ENCODE data around the gene USH1C.

USH1C gene

GRCh38 chr11:17519061-17519885, 24.9 kb downstream of the USH1C start:
- FAIRE-seq, result no peak
- DNase-seq (ENCODE audit: insufficient read length), result no peak

GRCh38 chr11:17518366-17518765, 25.9 kb downstream of the USH1C start:
- FAIRE-seq (no peak), DNase-seq (ENCODE audit: insufficient read length) (no peak)
- TF ChIP-seq POLR2AphosphoS5 (IDR thresholded peaks at IDR 0.05; ENCODE audit: low read depth, low read length), result no peak
- TF ChIP-seq POLR2A (IDR thresholded peaks at IDR 0.05; ENCODE audit: low read depth, low read length), result no peak
- TF ChIP-seq TAF1 (IDR thresholded peaks at IDR 0.05; ENCODE audit: borderline replicate concordance, low read depth, low read length), result no peak

More at GRCh38 chr11:17519061-17519885, 24.9 kb downstream of the USH1C start:
- TF ChIP-seq TAF1 (IDR thresholded peaks at IDR 0.05; ENCODE audit: borderline replicate concordance, low read depth, low read length), result no peak
- TF ChIP-seq POLR2AphosphoS5 (IDR thresholded peaks at IDR 0.05; ENCODE audit: low read depth, low read length), result no peak
- TF ChIP-seq POLR2A (IDR thresholded peaks at IDR 0.05; ENCODE audit: low read depth, low read length), result no peak

GRCh38 chr11:17517186-17517585, 27.0 kb downstream of the USH1C start:
- FAIRE-seq (no peak), DNase-seq (ENCODE audit: insufficient read length) (no peak)
- TF ChIP-seq POLR2AphosphoS5 (IDR thresholded peaks at IDR 0.05; ENCODE audit: low read depth, low read length) (no peak), POLR2A (IDR thresholded peaks at IDR 0.05; ENCODE audit: low read depth, low read length) (no peak)

- no peak for FAIRE-seq
- TF ChIP-seq POLR2A (IDR thresholded peaks at IDR 0.05; ENCODE audit: low read depth, low read length) (no peak), TAF1 (IDR thresholded peaks at IDR 0.05; ENCODE audit: borderline replicate concordance, low read depth, low read length) (no peak), POLR2AphosphoS5 (IDR thresholded peaks at IDR 0.05; ENCODE audit: low read depth, low read length) (no peak)
- DNase-seq (ENCODE audit: insufficient read length), result no peak
Measured at GRCh38 chr11:17516551-17517150, 27.6 kb downstream of the USH1C start.

GRCh38 chr11:17515443-17516176, 28.6 kb downstream of the USH1C start:
- DNase-seq (ENCODE audit: insufficient read length) (no peak), FAIRE-seq (no peak)
- TF ChIP-seq POLR2A (IDR thresholded peaks at IDR 0.05; ENCODE audit: low read depth, low read length) (no peak), POLR2AphosphoS5 (IDR thresholded peaks at IDR 0.05; ENCODE audit: low read depth, low read length) (no peak), TAF1 (IDR thresholded peaks at IDR 0.05; ENCODE audit: borderline replicate concordance, low read depth, low read length) (no peak)

- DNase-seq (ENCODE audit: insufficient read length) (no peak), FAIRE-seq (no peak)
- no peak for TF ChIP-seq POLR2A (IDR thresholded peaks at IDR 0.05; ENCODE audit: low read depth, low read length)
Measured at GRCh38 chr11:17514476-17514875, 29.7 kb downstream of the USH1C start.

- DNase-seq (ENCODE audit: insufficient read length) (no peak), FAIRE-seq (no peak)
- TF ChIP-seq TAF1 (IDR thresholded peaks at IDR 0.05; ENCODE audit: borderline replicate concordance, low read depth, low read length), result no peak
- no peak for TF ChIP-seq POLR2AphosphoS5 (IDR thresholded peaks at IDR 0.05; ENCODE audit: low read depth, low read length)
- TF ChIP-seq POLR2A (IDR thresholded peaks at IDR 0.05; ENCODE audit: low read depth, low read length), result no peak
Measured at GRCh38 chr11:17513853-17514252, 30.4 kb downstream of the USH1C start.

GRCh38 chr11:17512101-17512500, 32.1 kb downstream of the USH1C start:
- FAIRE-seq (no peak), DNase-seq (ENCODE audit: insufficient read length) (no peak)
- no peak for TF ChIP-seq TAF1 (IDR thresholded peaks at IDR 0.05; ENCODE audit: borderline replicate concordance, low read depth, low read length)
- TF ChIP-seq POLR2A (IDR thresholded peaks at IDR 0.05; ENCODE audit: low read depth, low read length), result no peak
- TF ChIP-seq POLR2AphosphoS5 (IDR thresholded peaks at IDR 0.05; ENCODE audit: low read depth, low read length), result no peak

GRCh38 chr11:17511571-17511970, 32.6 kb downstream of the USH1C start:
- TF ChIP-seq POLR2A (IDR thresholded peaks at IDR 0.05; ENCODE audit: low read depth, low read length) (no peak), POLR2AphosphoS5 (IDR thresholded peaks at IDR 0.05; ENCODE audit: low read depth, low read length) (no peak), TAF1 (IDR thresholded peaks at IDR 0.05; ENCODE audit: borderline replicate concordance, low read depth, low read length) (no peak)
- DNase-seq (ENCODE audit: insufficient read length) (no peak), FAIRE-seq (no peak)

- TF ChIP-seq POLR2AphosphoS5 (IDR thresholded peaks at IDR 0.05; ENCODE audit: low read depth, low read length), result no peak
- no peak for TF ChIP-seq POLR2A (IDR thresholded peaks at IDR 0.05; ENCODE audit: low read depth, low read length)
- no peak for TF ChIP-seq TAF1 (IDR thresholded peaks at IDR 0.05; ENCODE audit: borderline replicate concordance, low read depth, low read length)
- FAIRE-seq (no peak), DNase-seq (ENCODE audit: insufficient read length) (no peak)
Measured at GRCh38 chr11:17510507-17511206, 33.6 kb downstream of the USH1C start.

- no peak for TF ChIP-seq POLR2AphosphoS5 (IDR thresholded peaks at IDR 0.05; ENCODE audit: low read depth, low read length)
- no peak for TF ChIP-seq TAF1 (IDR thresholded peaks at IDR 0.05; ENCODE audit: borderline replicate concordance, low read depth, low read length)
- no peak for TF ChIP-seq POLR2A (IDR thresholded peaks at IDR 0.05; ENCODE audit: low read depth, low read length)
Measured at GRCh38 chr11:17508791-17509190, 35.4 kb downstream of the USH1C start.

More at GRCh38 chr11:17508791-17509190, 35.4 kb downstream of the USH1C start:
- DNase-seq (ENCODE audit: insufficient read length), result no peak
- no peak for FAIRE-seq
